Measurements from ENCODE around the gene GRIP1.

DNA sequence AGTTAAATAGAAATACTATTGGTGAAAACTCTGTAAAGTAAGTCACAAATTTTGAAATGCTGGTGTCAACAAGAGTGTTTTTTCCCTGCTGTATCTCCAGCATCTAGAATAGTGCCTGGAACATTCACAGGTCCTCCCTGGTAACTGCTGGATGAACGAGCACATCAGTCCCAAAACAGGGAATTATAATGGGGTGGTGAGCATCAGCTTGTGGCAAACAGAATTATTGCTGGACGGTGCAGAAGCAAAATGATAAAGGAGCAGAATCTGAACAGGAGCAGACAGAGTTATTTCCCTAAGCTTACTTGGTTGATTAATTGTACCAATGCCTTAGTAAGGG, 129.9 kb downstream of the GRIP1 start:
- TF ChIP-seq, protein P1, sequence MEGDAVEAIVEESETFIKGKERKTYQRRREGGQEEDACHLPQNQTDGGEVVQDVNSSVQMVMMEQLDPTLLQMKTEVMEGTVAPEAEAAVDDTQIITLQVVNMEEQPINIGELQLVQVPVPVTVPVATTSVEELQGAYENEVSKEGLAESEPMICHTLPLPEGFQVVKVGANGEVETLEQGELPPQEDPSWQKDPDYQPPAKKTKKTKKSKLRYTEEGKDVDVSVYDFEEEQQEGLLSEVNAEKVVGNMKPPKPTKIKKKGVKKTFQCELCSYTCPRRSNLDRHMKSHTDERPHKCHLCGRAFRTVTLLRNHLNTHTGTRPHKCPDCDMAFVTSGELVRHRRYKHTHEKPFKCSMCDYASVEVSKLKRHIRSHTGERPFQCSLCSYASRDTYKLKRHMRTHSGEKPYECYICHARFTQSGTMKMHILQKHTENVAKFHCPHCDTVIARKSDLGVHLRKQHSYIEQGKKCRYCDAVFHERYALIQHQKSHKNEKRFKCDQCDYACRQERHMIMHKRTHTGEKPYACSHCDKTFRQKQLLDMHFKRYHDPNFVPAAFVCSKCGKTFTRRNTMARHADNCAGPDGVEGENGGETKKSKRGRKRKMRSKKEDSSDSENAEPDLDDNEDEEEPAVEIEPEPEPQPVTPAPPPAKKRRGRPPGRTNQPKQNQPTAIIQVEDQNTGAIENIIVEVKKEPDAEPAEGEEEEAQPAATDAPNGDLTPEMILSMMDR (IDR thresholded peaks at IDR 0.05), result no peak
- TF ChIP-seq EP300 (IDR thresholded peaks at IDR 0.05), result no peak

All from tibial nerve (tissue), 4 donors.